Measurements from ENCODE around the gene MKRN2. TPM values are rescaled to one million over a fixed set of nuclear protein-coding genes. Genes with fewer than 3 reads are reported as not detected.

MKRN2 gene
- total RNA-seq, 1 experiment from 2014 or later, result 27.9 TPM

DNA sequence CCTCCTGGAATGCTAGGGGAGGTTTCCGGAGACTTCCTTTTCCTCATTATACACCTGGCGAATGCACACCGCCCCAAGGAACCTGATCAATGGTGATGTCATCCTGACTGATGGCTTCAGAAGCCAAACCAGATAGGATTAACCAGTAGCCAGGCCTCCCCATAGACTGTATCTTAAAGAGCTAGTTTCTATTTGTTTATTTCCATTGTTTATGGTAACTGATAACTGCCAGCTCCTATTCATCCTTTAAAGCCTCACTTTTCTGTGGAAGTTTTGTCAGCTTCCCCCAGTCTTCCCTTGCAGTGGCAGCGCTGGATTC is 11.5 kb upstream of the MKRN2 start, which contains the start of gene MKRN2OS:
TSS of gene MKRN2OS (minus strand) at position 27 of the 319 bp plus-strand sequence. CDS start 35 bp downstream, outside the sequence.
- ATAC-seq (peak; percentile 82), DNase-seq (ENCODE audit: low read depth, low spot score) (peak; percentile 29)
- no peak within 1 kb of the TSS for H3K27ac ChIP-seq (ENCODE audit: low read depth, low read length)
- H3K79me2 ChIP-seq (ENCODE audit: insufficient read depth, low read length), result no peaks in the 10 kb centered on the region
- peak within 1 kb of the TSS; percentile 22 to 33; a peak in 3 of 4 replicates for H3K4me3 ChIP-seq (replicated peaks in 1 of 2; ENCODE audit: low read depth in 1 of 2, low read length in 2 of 2)
- RAD21 ChIA-PET (ENCODE audit: low non-redundant PET in 1 of 2, low total read pairs in 2 of 2, uncharacterized antibody in 2 of 2, unreplicated experiment in 2 of 2), result no interaction called here
- H3K9me2 ChIP-seq (ENCODE audit: insufficient read depth), result no peaks in the 10 kb centered on the region
- no peak within 1 kb of the TSS for H2AFZ ChIP-seq (ENCODE audit: low read depth, low read length, poor library complexity, severe bottlenecking)
- H3K9me3 ChIP-seq (ENCODE audit: control insufficient read depth in 1 of 2, insufficient read depth in 1 of 2, low read depth in 1 of 2, low read length in 2 of 2), result no peaks in the 10 kb centered on the region
- TF ChIP-seq, protein P1, sequence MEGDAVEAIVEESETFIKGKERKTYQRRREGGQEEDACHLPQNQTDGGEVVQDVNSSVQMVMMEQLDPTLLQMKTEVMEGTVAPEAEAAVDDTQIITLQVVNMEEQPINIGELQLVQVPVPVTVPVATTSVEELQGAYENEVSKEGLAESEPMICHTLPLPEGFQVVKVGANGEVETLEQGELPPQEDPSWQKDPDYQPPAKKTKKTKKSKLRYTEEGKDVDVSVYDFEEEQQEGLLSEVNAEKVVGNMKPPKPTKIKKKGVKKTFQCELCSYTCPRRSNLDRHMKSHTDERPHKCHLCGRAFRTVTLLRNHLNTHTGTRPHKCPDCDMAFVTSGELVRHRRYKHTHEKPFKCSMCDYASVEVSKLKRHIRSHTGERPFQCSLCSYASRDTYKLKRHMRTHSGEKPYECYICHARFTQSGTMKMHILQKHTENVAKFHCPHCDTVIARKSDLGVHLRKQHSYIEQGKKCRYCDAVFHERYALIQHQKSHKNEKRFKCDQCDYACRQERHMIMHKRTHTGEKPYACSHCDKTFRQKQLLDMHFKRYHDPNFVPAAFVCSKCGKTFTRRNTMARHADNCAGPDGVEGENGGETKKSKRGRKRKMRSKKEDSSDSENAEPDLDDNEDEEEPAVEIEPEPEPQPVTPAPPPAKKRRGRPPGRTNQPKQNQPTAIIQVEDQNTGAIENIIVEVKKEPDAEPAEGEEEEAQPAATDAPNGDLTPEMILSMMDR (IDR thresholded peaks at IDR 0.05 in 2 of 3, conservative IDR thresholded peaks at IDR 0.05 in 1 of 3; ENCODE audit: borderline replicate concordance in 1 of 3, insufficient read depth in 1 of 3, low read depth in 2 of 3, low read length in 2 of 3), result no peak
- TF ChIP-seq POLR2AphosphoS5 (IDR thresholded peaks at IDR 0.05; ENCODE audit: low read depth, low read length), result peak; percentile 52; the same call in 1 of the 2 replicates
- peak; percentile 31; the same call in 1 of the 2 replicates for TF ChIP-seq SP1 (IDR thresholded peaks at IDR 0.05; ENCODE audit: low read depth)
- H3K27me3 ChIP-seq (ENCODE audit: insufficient read depth, low read length), result no peaks in the 10 kb centered on the region
- no peaks in the 10 kb centered on the region for H4K20me1 ChIP-seq (ENCODE audit: insufficient read depth)
- no TSS peak for BruUV-seq (replicated peaks)
- H3K4me1 ChIP-seq (ENCODE audit: control insufficient read depth in 1 of 2, insufficient read depth in 2 of 2, low read length in 2 of 2), result peaks cover 0 to 7% of the 10 kb centered on the region in 2 experiments; a peak in 1 of 4 replicates
- no peak within 1 kb of the TSS for H3K9ac ChIP-seq (ENCODE audit: low read length)
- intact Hi-C loops (cut with micrococcal nuclease), result no loop called here
- H3K36me3 ChIP-seq (ENCODE audit: control insufficient read depth in 1 of 2, insufficient read depth in 2 of 2, low read length in 2 of 2), result no peaks in the 10 kb centered on the region; a peak in 1 of 4 replicates
- CTCF ChIA-PET, result interaction anchor here (1.1 kb wide), 1 partner anchor 17 kb away, joined by 3 read pairs; no protein-coding TSS in a partner anchor
- peak within 1 kb of the TSS; percentile 54 for H3K4me2 ChIP-seq (ENCODE audit: low read length)
- POLR2A ChIA-PET, result interaction anchor here (0.9 to 1.0 kb wide), 2 partner anchors 10 to 12 kb away, joined by 3 read pairs; partner anchors contain the start of gene MKRN2

DNA sequence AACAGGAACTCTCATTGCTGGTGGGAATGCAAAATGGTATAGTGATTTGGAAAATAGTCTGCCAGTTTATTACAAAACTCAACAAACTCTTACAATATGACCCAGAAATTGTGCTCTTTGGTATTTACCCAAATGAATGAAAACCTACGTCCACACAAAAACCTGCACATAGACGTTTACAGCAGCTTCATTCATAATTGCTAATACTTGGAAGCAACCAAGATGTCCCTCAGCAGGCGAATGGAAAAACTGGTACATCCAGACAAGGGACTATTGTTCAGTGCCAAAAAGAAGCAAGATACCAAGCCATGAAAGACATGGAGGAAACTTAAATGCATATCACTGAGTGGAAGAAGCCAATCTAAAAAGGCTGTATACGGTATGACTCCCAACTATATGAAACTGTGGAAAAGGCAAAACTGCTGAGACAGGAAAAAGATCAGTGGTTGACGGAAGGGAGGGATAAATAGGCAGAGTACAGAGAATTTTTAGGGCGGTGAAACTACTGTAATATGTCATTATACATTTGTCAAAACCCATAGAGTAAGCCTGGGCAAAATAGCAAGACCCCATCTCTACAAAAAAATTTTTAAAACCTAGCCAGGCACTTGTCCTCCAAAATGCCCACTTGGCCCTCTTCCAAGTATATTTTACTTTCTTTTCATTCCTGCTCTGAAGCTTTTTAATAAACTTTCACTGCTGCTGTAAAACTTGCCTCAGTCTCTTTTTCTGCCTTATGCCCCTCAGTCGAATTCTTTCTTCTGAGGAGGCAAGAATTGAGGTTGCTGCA is 6.7 kb upstream of the MKRN2 start:
- Histone ChIP-seq H3K36me3 (ENCODE audit: control insufficient read depth in 1 of 2, insufficient read depth in 2 of 2, low read length in 2 of 2) (no peaks in the 10 kb centered on the region), H4K20me1 (ENCODE audit: insufficient read depth) (no peaks in the 10 kb centered on the region), H3K4me3 (replicated peaks in 1 of 2; ENCODE audit: low read depth in 1 of 2, low read length in 2 of 2) (no peak overlapping the region), H3K4me1 (ENCODE audit: control insufficient read depth in 1 of 2, insufficient read depth in 2 of 2, low read length in 2 of 2) (peaks cover 0 to 3% of the 10 kb centered on the region in 2 experiments; a peak in 1 of 4 replicates), H3K27ac (ENCODE audit: low read depth, low read length) (no peak overlapping the region), H3K79me2 (ENCODE audit: insufficient read depth, low read length) (no peaks in the 10 kb centered on the region), H3K9me3 (ENCODE audit: control insufficient read depth in 1 of 2, insufficient read depth in 1 of 2, low read depth in 1 of 2, low read length in 2 of 2) (no peaks in the 10 kb centered on the region), H3K9me2 (ENCODE audit: insufficient read depth) (no peaks in the 10 kb centered on the region), H3K4me2 (ENCODE audit: low read length) (no peak overlapping the region), H2AFZ (ENCODE audit: low read depth, low read length, poor library complexity, severe bottlenecking) (no peak overlapping the region), H3K27me3 (ENCODE audit: insufficient read depth, low read length) (no peaks in the 10 kb centered on the region), H3K9ac (ENCODE audit: low read length) (no peak overlapping the region)
- ChIA-PET POLR2A (no interaction called here), CTCF (no interaction called here), RAD21 (ENCODE audit: low non-redundant PET in 1 of 2, low total read pairs in 2 of 2, uncharacterized antibody in 2 of 2, unreplicated experiment in 2 of 2) (no interaction called here)
- BruUV-seq (replicated peaks), result no TSS peak
- DNase-seq (ENCODE audit: low read depth, low spot score), result no peak
- no peak for ATAC-seq
- TF ChIP-seq, protein P2, sequence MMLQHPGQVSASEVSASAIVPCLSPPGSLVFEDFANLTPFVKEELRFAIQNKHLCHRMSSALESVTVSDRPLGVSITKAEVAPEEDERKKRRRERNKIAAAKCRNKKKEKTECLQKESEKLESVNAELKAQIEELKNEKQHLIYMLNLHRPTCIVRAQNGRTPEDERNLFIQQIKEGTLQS (IDR thresholded peaks at IDR 0.05), result no peak
- no peak for TF ChIP-seq RAD21 (IDR thresholded peaks at IDR 0.05; ENCODE audit: low read depth)
- no peak for TF ChIP-seq YY1 (IDR thresholded peaks at IDR 0.05; ENCODE audit: extremely low read depth, insufficient replicate concordance, low read depth, low read length)
- intact Hi-C loops (cut with micrococcal nuclease), result no loop called here

Data from HCT116 (cell line).